H1 (cell line): ENCODE results near the gene CACNG3. TPM values are rescaled to one million over a fixed set of nuclear protein-coding genes. Genes with fewer than 3 reads are reported as not detected.

Experiments
- CTCF ChIA-PET: fragments of 300-600 bp; sonication (Branson Sonifier 250); formaldehyde crosslinking; loops from one replicate; lab custom pipeline; 2021; ENCODE audit not compliant: partially characterized antibody; lab: Charles Lee
- POLR2A ChIA-PET: fragments of 300-600 bp; sonication (Branson Sonifier 250); formaldehyde crosslinking; loops from one replicate; lab custom pipeline; 2021; ENCODE audit warnings: inconsistent platforms; ENCODE audit not compliant: partially characterized antibody; lab: Charles Lee
- DNase-seq, 2 experiments: peaks; one replicate each; pipeline versions ENCODE4 v3.0.0 to v3.0.0-alpha.2; 2010 to 2022; ENCODE audit warnings: low spot score in 2 of 2, low read depth in 1 of 2, mixed read lengths in 1 of 2
- FAIRE-seq: peaks from 2 replicates; lab custom pipeline; 2011; peaks lifted over from hg19 to GRCh38; lab: Jason Lieb, UNC
- H2AFZ ChIP-seq: 2 replicates; pipeline ENCODE4 v1.8.1; 2012; ENCODE audit warnings: low read length, inconsistent platforms
- H2AK5ac ChIP-seq: 2 replicates; pipeline ENCODE4 v1.6.1; 2013; ENCODE audit warnings: low read depth, low read length
- H2BK120ac ChIP-seq: replicated peaks from 2 replicates; pipeline ENCODE3; 2013; ENCODE audit warnings: low read depth, low read length, inconsistent platforms
- H2BK12ac ChIP-seq: 2 replicates; pipeline ENCODE4 v1.6.1; 2013; ENCODE audit warnings: low read depth, low read length
- H2BK15ac ChIP-seq: 2 replicates; pipeline ENCODE4 v1.6.1; 2013; ENCODE audit warnings: low read length
- H2BK20ac ChIP-seq: 2 replicates; pipeline ENCODE4 v1.6.1; 2013; ENCODE audit warnings: low read length
- H2BK5ac ChIP-seq: 2 replicates; pipeline ENCODE4 v1.6.1; 2013; ENCODE audit warnings: low read depth, low read length
- H3K14ac ChIP-seq: 2 replicates; pipeline ENCODE4 v1.6.1; 2013; ENCODE audit warnings: inconsistent platforms; ENCODE audit not compliant: insufficient read length
- H3K18ac ChIP-seq: 2 replicates; pipeline ENCODE4 v1.6.1; 2013; ENCODE audit warnings: low read length; ENCODE audit errors: extremely low read depth
- H3K23ac ChIP-seq: 2 replicates; pipeline ENCODE4 v1.6.1; 2013; ENCODE audit warnings: inconsistent platforms; ENCODE audit not compliant: insufficient read length
- H3K23me2 ChIP-seq: 2 replicates; pipeline ENCODE4 v1.6.1; 2013; ENCODE audit warnings: low read depth, low read length
- H3K27ac ChIP-seq: 2 replicates; pipeline ENCODE4 v1.6.1; 2011; ENCODE audit warnings: low read depth, low read length, inconsistent platforms
- H3K27me3 ChIP-seq, 4 experiments: replicated peaks in 1 of 4; 1 replicate in 1 of 4; 2 replicates in 3 of 4; pipeline versions ENCODE4 v1.6.1 to v1.8.1; 2011 to 2013; ENCODE audit warnings: low read length in 3 of 4, mild to moderate bottlenecking in 3 of 4, inconsistent platforms in 2 of 4, mixed read lengths in 2 of 4, moderate library complexity in 1 of 4; ENCODE audit not compliant: control insufficient read depth in 3 of 4, insufficient read depth in 3 of 4; ENCODE audit errors: extremely low read depth in 1 of 4
- H3K36me3 ChIP-seq, 4 experiments: 2 replicates each; pipeline versions ENCODE4 v1.6.1 to v1.8.1; 2011 to 2013; ENCODE audit warnings: mild to moderate bottlenecking in 4 of 4, low read length in 3 of 4, moderate library complexity in 2 of 4, control low read depth in 1 of 4, inconsistent platforms in 1 of 4; ENCODE audit not compliant: insufficient read depth in 4 of 4, control insufficient read depth in 2 of 4
- H3K4ac ChIP-seq: replicated peaks from 2 replicates; pipeline ENCODE3; 2013; ENCODE audit warnings: low read length, low read depth, mixed read lengths, inconsistent platforms; ENCODE audit not compliant: insufficient read length
- H3K4me1 ChIP-seq, 4 experiments: replicated peaks in 1 of 4; 1 replicate in 1 of 4; 2 replicates in 3 of 4; pipeline versions ENCODE4 v1.6.1 to v1.8.1; 2011 to 2013; ENCODE audit warnings: low read length in 3 of 4, inconsistent platforms in 2 of 4, mixed read lengths in 1 of 4; ENCODE audit not compliant: insufficient read depth in 4 of 4, control insufficient read depth in 3 of 4
- H3K4me2 ChIP-seq, 2 experiments: 2 replicates each; pipeline versions ENCODE4 v1.6.1 to v1.8.1; 2011 to 2013; ENCODE audit warnings: low read depth in 2 of 2, low read length in 2 of 2, control low read depth in 1 of 2, inconsistent platforms in 1 of 2, mild to moderate bottlenecking in 1 of 2; ENCODE audit not compliant: insufficient read depth in 1 of 2
- H3K4me3 ChIP-seq, 4 experiments: fragments of 200-600, 300-600 bp in 1 of 4; sonication (generic), shearing (Covaris generic), sonication (Bioruptor Twin) in 1 of 4; 2 replicates each; pipeline versions ENCODE4 v1.5.1 to v1.8.1; 2011 to 2016; ENCODE audit warnings: low read length in 4 of 4, low read depth in 3 of 4, control low read depth in 2 of 4, inconsistent platforms in 2 of 4, mild to moderate bottlenecking in 2 of 4, mixed read lengths in 1 of 4, moderate library complexity in 1 of 4; ENCODE audit not compliant: insufficient read depth in 2 of 4; ENCODE audit errors: extremely low read depth in 1 of 4
- H3K56ac ChIP-seq: replicated peaks from 2 replicates; pipeline ENCODE3; 2013; ENCODE audit warnings: low read depth, mild to moderate bottlenecking, mixed read lengths, low read length, inconsistent platforms; ENCODE audit not compliant: insufficient read length
- H3K79me1 ChIP-seq: 2 replicates; pipeline ENCODE4 v1.6.1; 2013; ENCODE audit warnings: low read depth, low read length, control low read depth
- H3K79me2 ChIP-seq, 2 experiments: 2 replicates each; pipeline versions ENCODE4 v1.6.1 to v1.8.1; 2012 to 2013; ENCODE audit warnings: low read length in 2 of 2, mild to moderate bottlenecking in 2 of 2, inconsistent platforms in 1 of 2; ENCODE audit not compliant: insufficient read depth in 2 of 2, control insufficient read depth in 1 of 2
- H3K9ac ChIP-seq, 4 experiments: replicated peaks in 1 of 4; 1 replicate in 1 of 4; 2 replicates in 3 of 4; pipeline versions ENCODE4 v1.6.1 to v1.8.1; 2011 to 2013; ENCODE audit warnings: low read depth in 3 of 4, low read length in 3 of 4, control low read depth in 2 of 4, mild to moderate bottlenecking in 2 of 4, moderate library complexity in 2 of 4, inconsistent platforms in 1 of 4; ENCODE audit errors: extremely low read depth in 1 of 4
- H3K9me3 ChIP-seq, 2 experiments: 2 replicates each; pipeline versions ENCODE4 v1.6.1 to v1.8.1; 2012 to 2013; ENCODE audit warnings: mild to moderate bottlenecking in 2 of 2, moderate library complexity in 2 of 2, control low read depth in 1 of 2, inconsistent platforms in 1 of 2, low read depth in 1 of 2, low read length in 1 of 2, mixed read lengths in 1 of 2; ENCODE audit not compliant: insufficient read depth in 2 of 2
- H4K20me1 ChIP-seq, 2 experiments: replicated peaks in 1 of 2; 2 replicates each; pipeline versions ENCODE3 to v1.8.1; 2011 to 2013; ENCODE audit warnings: inconsistent platforms in 2 of 2, low read length in 2 of 2, mild to moderate bottlenecking in 1 of 2; ENCODE audit not compliant: insufficient read depth in 2 of 2, control insufficient read depth in 1 of 2
- H4K5ac ChIP-seq: 2 replicates; pipeline ENCODE4 v1.6.1; 2013; ENCODE audit warnings: low read length, low read depth, mixed read lengths, inconsistent platforms; ENCODE audit not compliant: insufficient read length
- H4K8ac ChIP-seq: 2 replicates; pipeline ENCODE4 v1.8.0; 2013; ENCODE audit warnings: mild to moderate bottlenecking, moderate library complexity, low read length, inconsistent platforms; ENCODE audit not compliant: insufficient read depth; ENCODE audit errors: extremely low read depth
- H4K91ac ChIP-seq: replicated peaks from 2 replicates; pipeline ENCODE3; 2013; ENCODE audit warnings: low read length, mixed read lengths, inconsistent platforms; ENCODE audit not compliant: insufficient read length
- ATF2 ChIP-seq: IDR thresholded peaks from 2 replicates; pipeline ENCODE4 v1.6.1; 2012; ENCODE audit warnings: low read length, inconsistent platforms
- BRCA1 ChIP-seq: IDR thresholded peaks from 2 replicates; pipeline ENCODE4 v1.6.1; 2012; ENCODE audit warnings: low read depth, low read length, improper control_type of control experiment
- CBX5 ChIP-seq: fragments of 300-800, 300-1000 bp; sonication (generic); IDR thresholded peaks from 2 replicates; pipeline ENCODE4 v1.7.1; 2016; ENCODE audit warnings: antibody characterized with exemption, low read length, low read depth
- CHD1 ChIP-seq: IDR thresholded peaks from 2 replicates; pipeline ENCODE4 v1.6.1; 2012; ENCODE audit warnings: low read depth, low read length, improper control_type of control experiment
- EGR1 ChIP-seq: IDR thresholded peaks from 2 replicates; pipeline ENCODE4 v1.6.1; 2011; ENCODE audit warnings: low read depth, low read length, borderline replicate concordance
- FOSL1 ChIP-seq: IDR thresholded peaks from 2 replicates; pipeline ENCODE4 v1.6.1; 2011; ENCODE audit warnings: mild to moderate bottlenecking, low read depth, low read length, moderate library complexity; ENCODE audit not compliant: insufficient read depth
- KDM1A ChIP-seq: fragments of 200-600, 300-600 bp; sonication (generic); IDR thresholded peaks from 2 replicates; pipeline ENCODE4 v1.7.1; 2016; ENCODE audit warnings: mild to moderate bottlenecking, low read length, borderline replicate concordance
- KDM5A ChIP-seq: fragments of 200-600 bp; IDR thresholded peaks from 2 replicates; pipeline ENCODE4 v1.7.1; 2012; ENCODE audit warnings: mild to moderate bottlenecking, low read length, inconsistent platforms, mixed read lengths
- NRF1 ChIP-seq: IDR thresholded peaks from 2 replicates; pipeline ENCODE4 v1.6.1; 2011; ENCODE audit warnings: mild to moderate bottlenecking, low read depth, low read length, improper control_type of control experiment
- RXRA ChIP-seq: IDR thresholded peaks from 2 replicates; pipeline ENCODE4 v1.6.1; 2011; ENCODE audit warnings: low read depth, mild to moderate bottlenecking, low read length, moderate library complexity; ENCODE audit not compliant: insufficient read depth
- SIN3A ChIP-seq, 2 experiments: IDR thresholded peaks in 1 of 2; conservative IDR thresholded peaks in 1 of 2; 2 replicates each; pipeline ENCODE4 v1.6.1; 2011 to 2012; ENCODE audit warnings: low read length in 2 of 2, improper control_type of control experiment in 1 of 2, low read depth in 1 of 2, mild to moderate bottlenecking in 1 of 2
- SP2 ChIP-seq: IDR thresholded peaks from 2 replicates; pipeline ENCODE4 v1.6.1; 2012; ENCODE audit warnings: mild to moderate bottlenecking, low read length, inconsistent platforms
- polyA plus RNA-seq, 7 experiments: library from polyadenylated mRNA; depleted of rRNA in 3 of 7; stranded (reverse) in 5 of 7; unstranded in 2 of 7; fragments of >200 nt in 5 of 7; fragments of 200-250 nt in 2 of 7; gene quantifications; 1 replicate in 5 of 7; 2 replicates in 1 of 7; 4 replicates in 1 of 7; pipeline versions ENCODE4 v1.2.1 to v1.2.3, GENCODE V29; 2011 to 2013; ENCODE audit warnings: missing spikeins in 2 of 7, mixed read lengths in 2 of 7
- total RNA-seq: library from RNA; stranded (reverse); fragmentation: NEBNext Ultra II Directional; extraction: Animal tissue kit (Norgen Biotek cat#: 25700); gene quantifications from 2 replicates; pipeline ENCODE4 v1.2.1, GENCODE V29; 2021

The CACNG3 gene
- total and polyA plus RNA-seq, 2 of the 8 experiments (the other 6 are each of a cell fraction or from before 2014, with no cell fraction given): 0.12 TPM; not detected in 1

DNA sequence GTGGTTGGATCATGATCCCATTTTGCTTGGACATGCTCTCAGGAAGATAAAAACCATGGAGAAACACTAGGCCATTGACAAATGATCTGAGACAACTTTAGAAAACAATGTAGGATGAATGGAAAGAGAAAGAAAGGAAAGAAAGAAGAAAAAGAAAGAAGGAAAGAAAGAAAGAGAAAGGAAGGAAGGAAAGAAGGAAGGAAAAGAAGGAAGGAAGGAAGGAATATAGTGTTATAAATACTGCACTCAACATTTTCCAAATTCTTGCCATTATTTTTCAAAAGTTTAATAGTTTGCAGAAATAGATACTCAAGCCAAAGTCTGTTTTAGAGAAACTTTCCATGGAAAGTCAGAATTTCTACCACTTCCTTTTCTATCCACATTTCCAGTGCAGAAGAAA lies 39.2 kb upstream of the CACNG3 start:
- Histone ChIP-seq H2BK120ac (no peak overlapping the region), H3K4ac (no peak overlapping the region), H3K23ac (no peak overlapping the region), H4K91ac (no peak overlapping the region), H3K79me2 (no peaks in the 10 kb centered on the region), H4K5ac (no peak overlapping the region), H2BK20ac (no peak overlapping the region), H2BK15ac (no peak overlapping the region), H2AK5ac (no peak overlapping the region), H2BK12ac (no peak overlapping the region), H3K27ac (no peak overlapping the region), H3K36me3 (no peaks in the 10 kb centered on the region), H4K20me1 (no peaks in the 10 kb centered on the region), H3K9me3 (no peaks in the 10 kb centered on the region), H3K18ac (no peak overlapping the region), H4K8ac (no peak overlapping the region), H2AFZ (no peak overlapping the region), H3K23me2 (no peaks in the 10 kb centered on the region), H3K27me3 (no peaks in the 10 kb centered on the region; a peak in 1 of 7 replicates), H3K9ac (no peak overlapping the region), H3K4me2 (no peak overlapping the region), H3K79me1 (no peaks in the 10 kb centered on the region), H2BK5ac (no peak overlapping the region), H3K4me3 (no peak overlapping the region), H3K14ac (no peak overlapping the region), H3K56ac (no peak overlapping the region), H3K4me1 (peaks cover 0 to 2% (median 0%) of the 10 kb centered on the region in 4 experiments; a peak in 1 of 7 replicates)
- DNase-seq (no peak), FAIRE-seq (no peak)
- TF ChIP-seq BRCA1: no peak
- no peak for TF ChIP-seq EGR1
- no peak for TF ChIP-seq FOSL1
- TF ChIP-seq KDM5A: no peak
- TF ChIP-seq SIN3A (conservative IDR thresholded peaks at IDR 0.05 in 1 of 2, IDR thresholded peaks at IDR 0.05 in 1 of 2; ENCODE audit: low read depth in 1 of 2, low read length in 2 of 2): no peak
- TF ChIP-seq RXRA: no peak
- no peak for TF ChIP-seq ATF2
- no peak for TF ChIP-seq KDM1A
- no peak for TF ChIP-seq NRF1
- no peak for TF ChIP-seq SP2
- TF ChIP-seq CHD1: no peak
- TF ChIP-seq CBX5: no peak
- CTCF ChIA-PET: interaction anchor here (0.5 to 2.5 kb wide), 5 partner anchors 9 to 449 kb away, joined by 3 to 7 read pairs (median 3); no protein-coding TSS in a partner anchor
- POLR2A ChIA-PET: no interaction called here
